SK-N-SH (cell line): Measurements from ENCODE around the gene ATP5PB. TPM values are rescaled to one million over a fixed set of nuclear protein-coding genes. Genes with fewer than 3 reads are reported as not detected.

Experiments
- CTCF ChIA-PET: fragments of 300-600, 350-600 bp; formaldehyde crosslinking; extraction: SDS; loops from one replicate; lab custom pipeline; 2021; lab: Yijun Ruan, JAX
- POLR2A ChIA-PET: fragments of 350-600 bp; sonication (Branson Sonifier 250); formaldehyde crosslinking; extraction: SDS; loops from one replicate; lab custom pipeline; 2020; ENCODE audit warnings: antibody characterized with exemption, inconsistent platforms; lab: Yijun Ruan, JAX
- DNase-seq: peaks from one replicate; pipeline ENCODE4 v3.0.0; 2012
- H2AFZ ChIP-seq: fragments of 200-600 bp; sonication (generic); 2 replicates; pipeline ENCODE4 v1.8.1; 2016; ENCODE audit warnings: antibody characterized with exemption, mild to moderate bottlenecking, low read depth
- H3F3A ChIP-seq: fragments of 200-600 bp; sonication (generic); replicated peaks from 2 replicates; pipeline ENCODE3; 2016; ENCODE audit warnings: antibody characterized with exemption, mild to moderate bottlenecking; ENCODE audit not compliant: insufficient read depth
- H3K27ac ChIP-seq, 2 experiments: fragments of 200-500 bp in 1 of 2; fragments of 200-600 bp in 1 of 2; sonication (Bioruptor generic) in 1 of 2; sonication (generic), shearing (Covaris generic) in 1 of 2; 2 replicates each; pipeline versions ENCODE4 v1.5.1 to v1.6.1; 2014 to 2016; ENCODE audit warnings: low read depth in 2 of 2, inconsistent platforms in 1 of 2, low read length in 1 of 2, mild to moderate bottlenecking in 1 of 2, mixed read lengths in 1 of 2
- H3K27me3 ChIP-seq: fragments of 200-600 bp; sonication (generic), shearing (Covaris generic); 2 replicates; pipeline ENCODE4 v1.6.1; 2016; ENCODE audit warnings: mixed run types; ENCODE audit not compliant: insufficient read depth
- H3K36me3 ChIP-seq, 2 experiments: fragments of 200-500 bp in 1 of 2; fragments of 200-600 bp in 1 of 2; sonication (Bioruptor generic) in 1 of 2; sonication (generic) in 1 of 2; replicated peaks in 1 of 2; 2 replicates each; pipeline versions ENCODE3 to v1.5.1; 2014 to 2016; ENCODE audit warnings: low read length in 1 of 2, mild to moderate bottlenecking in 1 of 2; ENCODE audit not compliant: insufficient read depth in 2 of 2, control insufficient read depth in 1 of 2
- H3K4me1 ChIP-seq, 2 experiments: fragments of 200-500 bp in 1 of 2; fragments of 200-600 bp in 1 of 2; sonication (Bioruptor generic) in 1 of 2; sonication (generic), shearing (Covaris generic) in 1 of 2; 2 replicates each; pipeline versions ENCODE4 v1.5.1 to v1.6.1; 2014 to 2016; ENCODE audit warnings: low read depth in 1 of 2, low read length in 1 of 2, mixed run types in 1 of 2; ENCODE audit not compliant: insufficient read depth in 2 of 2, control insufficient read depth in 1 of 2
- H3K4me2 ChIP-seq: fragments of 200-600 bp; sonication (generic), shearing (Covaris generic); 2 replicates; pipeline ENCODE4 v1.6.1; 2017; ENCODE audit warnings: mixed run types
- H3K4me3 ChIP-seq, 2 experiments: fragments of 200-500 bp in 1 of 2; fragments of 200-600 bp in 1 of 2; sonication (Bioruptor generic) in 1 of 2; sonication (generic), shearing (Covaris generic) in 1 of 2; 2 replicates each; pipeline versions ENCODE4 v1.5.1 to v1.8.1; 2014 to 2016; ENCODE audit warnings: low read depth in 2 of 2, inconsistent platforms in 1 of 2, low read length in 1 of 2, mild to moderate bottlenecking in 1 of 2, mixed read lengths in 1 of 2, moderate library complexity in 1 of 2
- H3K79me2 ChIP-seq: fragments of 200-600 bp; sonication (generic); 2 replicates; pipeline ENCODE4 v1.8.1; 2017; ENCODE audit warnings: mild to moderate bottlenecking; ENCODE audit not compliant: insufficient read depth
- H3K9ac ChIP-seq: fragments of 200-600 bp; sonication (generic); 2 replicates; pipeline ENCODE4 v1.6.1; 2017; ENCODE audit warnings: mixed run types
- H3K9me2 ChIP-seq: fragments of 200-600 bp; sonication (generic); 2 replicates; pipeline ENCODE4 v1.6.1; 2017; ENCODE audit warnings: mixed run types
- H3K9me3 ChIP-seq: fragments of 200-600 bp; sonication (generic); 2 replicates; pipeline ENCODE4 v1.6.1; 2017; ENCODE audit warnings: mixed run types, mild to moderate bottlenecking, moderate library complexity
- H4K20me1 ChIP-seq: fragments of 200-600 bp; sonication (generic); 2 replicates; pipeline ENCODE4 v1.6.1; 2017; ENCODE audit warnings: mild to moderate bottlenecking, mixed run types; ENCODE audit not compliant: insufficient read depth
- EZH2phosphoT487 ChIP-seq: fragments of 200-600 bp; sonication (generic); IDR thresholded peaks from 2 replicates; pipeline ENCODE4 v1.6.1; 2017; ENCODE audit warnings: low read depth, mixed run types, mild to moderate bottlenecking, antibody characterized with exemption, moderate library complexity, borderline replicate concordance
- FOXM1 ChIP-seq: IDR thresholded peaks from 2 replicates; pipeline ENCODE4 v1.4.0; 2012; ENCODE audit warnings: low read depth, mild to moderate bottlenecking
- GABPA ChIP-seq: IDR thresholded peaks from 2 replicates; pipeline ENCODE4 v1.4.0; 2012; ENCODE audit warnings: low read depth, mild to moderate bottlenecking
- JUND ChIP-seq: IDR thresholded peaks from 2 replicates; pipeline ENCODE4 v1.4.0; 2012
- MEF2A ChIP-seq: IDR thresholded peaks from 2 replicates; pipeline ENCODE4 v1.4.0; 2012; ENCODE audit warnings: low read depth, borderline replicate concordance
- MXI1 ChIP-seq: IDR thresholded peaks from 2 replicates; pipeline ENCODE4 v1.6.1; 2012; ENCODE audit warnings: mild to moderate bottlenecking, low read depth, low read length, improper control_type of control experiment
- NRF1 ChIP-seq: IDR thresholded peaks from 2 replicates; pipeline ENCODE4 v1.6.1; 2012; ENCODE audit warnings: low read depth, mild to moderate bottlenecking, low read length
- RAD21 ChIP-seq: IDR thresholded peaks from 2 replicates; pipeline ENCODE4 v1.6.1; 2012; ENCODE audit warnings: mild to moderate bottlenecking, low read length
- RCOR1 ChIP-seq: fragments of 150-350 bp; IDR thresholded peaks from 2 replicates; pipeline ENCODE4 v1.6.1; 2017; ENCODE audit warnings: antibody characterized with exemption, low read length
- RFX5 ChIP-seq: IDR thresholded peaks from 2 replicates; pipeline ENCODE4 v1.6.1; 2012; ENCODE audit warnings: mild to moderate bottlenecking, improper control_type of control experiment, low read length
- RXRA ChIP-seq: IDR thresholded peaks from 2 replicates; pipeline ENCODE4 v1.4.0; 2012; ENCODE audit warnings: low read depth, mild to moderate bottlenecking, borderline replicate concordance
- SIN3A ChIP-seq: IDR thresholded peaks from 2 replicates; pipeline ENCODE4 v1.6.1; 2012; ENCODE audit warnings: low read depth, mild to moderate bottlenecking, low read length, moderate library complexity, borderline replicate concordance
- TCF12 ChIP-seq: IDR thresholded peaks from 2 replicates; pipeline ENCODE4 v1.4.0; 2012
- TEAD4 ChIP-seq: IDR thresholded peaks from 2 replicates; pipeline ENCODE4 v1.4.0; 2012; ENCODE audit warnings: mild to moderate bottlenecking, borderline replicate concordance; ENCODE audit not compliant: insufficient read depth
- WGBS: methylation state at CpG from one replicate; pipeline ENCODE4 v1.1.6; 2017; ENCODE audit warnings: low lambda C conversion rate; 5-methylcytosine and 5-hydroxymethylcytosine counted together
- polyA plus RNA-seq, 3 experiments: library from polyadenylated mRNA; depleted of rRNA; stranded (reverse); fragments of >200 nt; gene quantifications; 2 replicates each; pipeline ENCODE4 v1.2.3, GENCODE V29; 2012
- TF ChIP-seq, protein P1 (sequence below): fragments of 150-350 bp; IDR thresholded peaks from 2 replicates; pipeline ENCODE4 v1.6.1; 2016; ENCODE audit warnings: mild to moderate bottlenecking, low read depth, low read length
- TF ChIP-seq, protein P2 (sequence below): fragments of 200-600 bp; sonication (generic); IDR thresholded peaks from 2 replicates; pipeline ENCODE4 v1.6.1; 2017; ENCODE audit warnings: antibody characterized with exemption, mild to moderate bottlenecking, moderate library complexity
- TF ChIP-seq, protein P3 (sequence below): IDR thresholded peaks from 2 replicates; pipeline ENCODE4 v1.6.1; 2012; ENCODE audit warnings: mild to moderate bottlenecking, low read depth, low read length, moderate library complexity
- TF ChIP-seq, protein P4 (sequence below): IDR thresholded peaks from 2 replicates; pipeline ENCODE4; 2012

ATP5PB gene
- polyA plus RNA-seq, 1 of the 3 experiments (the other 2 are of a cell fraction), result 177 TPM

DNA sequence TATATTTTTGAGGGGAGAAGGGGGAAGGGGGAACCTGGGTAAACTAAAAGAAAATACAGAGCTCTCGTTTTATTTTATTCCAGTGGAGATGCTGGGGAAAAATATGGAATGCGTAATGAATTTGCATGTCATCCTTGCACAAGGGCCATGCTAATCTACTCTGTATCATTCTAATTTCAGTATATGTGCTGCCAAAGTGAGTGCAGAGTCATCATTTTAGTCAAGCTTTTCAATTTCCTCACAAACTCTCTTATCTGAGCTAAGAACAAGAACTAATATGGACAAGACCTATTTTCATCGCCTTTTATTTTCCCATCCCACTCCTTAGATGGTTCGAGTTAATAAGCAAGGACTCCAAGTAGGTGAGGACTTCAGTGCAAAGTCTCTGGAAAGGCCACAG is 41.0 kb downstream of the ATP5PB start:
- H3K27me3 ChIP-seq, result no peaks in the 10 kb centered on the region
- CTCF ChIA-PET, result interaction anchor here (0.7 to 2.3 kb wide), 3 partner anchors 18 to 279 kb away, joined by 3 to 12 read pairs (median 3); no protein-coding TSS in a partner anchor
- H3K4me3 ChIP-seq, result no peak overlapping the region
- H2AFZ ChIP-seq, result no peak overlapping the region
- TF ChIP-seq JUND (no peak), RCOR1 (no peak), TCF12 (no peak), MEF2A (no peak), FOXM1 (no peak), NRF1 (no peak), RAD21 (no peak), TEAD4 (no peak), EZH2phosphoT487 (no peak), RXRA (no peak), MXI1 (no peak), GABPA (no peak), RFX5 (no peak), SIN3A (no peak)
- TF ChIP-seq, protein P1, sequence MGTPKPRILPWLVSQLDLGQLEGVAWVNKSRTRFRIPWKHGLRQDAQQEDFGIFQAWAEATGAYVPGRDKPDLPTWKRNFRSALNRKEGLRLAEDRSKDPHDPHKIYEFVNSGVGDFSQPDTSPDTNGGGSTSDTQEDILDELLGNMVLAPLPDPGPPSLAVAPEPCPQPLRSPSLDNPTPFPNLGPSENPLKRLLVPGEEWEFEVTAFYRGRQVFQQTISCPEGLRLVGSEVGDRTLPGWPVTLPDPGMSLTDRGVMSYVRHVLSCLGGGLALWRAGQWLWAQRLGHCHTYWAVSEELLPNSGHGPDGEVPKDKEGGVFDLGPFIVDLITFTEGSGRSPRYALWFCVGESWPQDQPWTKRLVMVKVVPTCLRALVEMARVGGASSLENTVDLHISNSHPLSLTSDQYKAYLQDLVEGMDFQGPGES, result no peak
- TF ChIP-seq, protein P2, sequence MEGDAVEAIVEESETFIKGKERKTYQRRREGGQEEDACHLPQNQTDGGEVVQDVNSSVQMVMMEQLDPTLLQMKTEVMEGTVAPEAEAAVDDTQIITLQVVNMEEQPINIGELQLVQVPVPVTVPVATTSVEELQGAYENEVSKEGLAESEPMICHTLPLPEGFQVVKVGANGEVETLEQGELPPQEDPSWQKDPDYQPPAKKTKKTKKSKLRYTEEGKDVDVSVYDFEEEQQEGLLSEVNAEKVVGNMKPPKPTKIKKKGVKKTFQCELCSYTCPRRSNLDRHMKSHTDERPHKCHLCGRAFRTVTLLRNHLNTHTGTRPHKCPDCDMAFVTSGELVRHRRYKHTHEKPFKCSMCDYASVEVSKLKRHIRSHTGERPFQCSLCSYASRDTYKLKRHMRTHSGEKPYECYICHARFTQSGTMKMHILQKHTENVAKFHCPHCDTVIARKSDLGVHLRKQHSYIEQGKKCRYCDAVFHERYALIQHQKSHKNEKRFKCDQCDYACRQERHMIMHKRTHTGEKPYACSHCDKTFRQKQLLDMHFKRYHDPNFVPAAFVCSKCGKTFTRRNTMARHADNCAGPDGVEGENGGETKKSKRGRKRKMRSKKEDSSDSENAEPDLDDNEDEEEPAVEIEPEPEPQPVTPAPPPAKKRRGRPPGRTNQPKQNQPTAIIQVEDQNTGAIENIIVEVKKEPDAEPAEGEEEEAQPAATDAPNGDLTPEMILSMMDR, result no peak
- TF ChIP-seq, protein P3, sequence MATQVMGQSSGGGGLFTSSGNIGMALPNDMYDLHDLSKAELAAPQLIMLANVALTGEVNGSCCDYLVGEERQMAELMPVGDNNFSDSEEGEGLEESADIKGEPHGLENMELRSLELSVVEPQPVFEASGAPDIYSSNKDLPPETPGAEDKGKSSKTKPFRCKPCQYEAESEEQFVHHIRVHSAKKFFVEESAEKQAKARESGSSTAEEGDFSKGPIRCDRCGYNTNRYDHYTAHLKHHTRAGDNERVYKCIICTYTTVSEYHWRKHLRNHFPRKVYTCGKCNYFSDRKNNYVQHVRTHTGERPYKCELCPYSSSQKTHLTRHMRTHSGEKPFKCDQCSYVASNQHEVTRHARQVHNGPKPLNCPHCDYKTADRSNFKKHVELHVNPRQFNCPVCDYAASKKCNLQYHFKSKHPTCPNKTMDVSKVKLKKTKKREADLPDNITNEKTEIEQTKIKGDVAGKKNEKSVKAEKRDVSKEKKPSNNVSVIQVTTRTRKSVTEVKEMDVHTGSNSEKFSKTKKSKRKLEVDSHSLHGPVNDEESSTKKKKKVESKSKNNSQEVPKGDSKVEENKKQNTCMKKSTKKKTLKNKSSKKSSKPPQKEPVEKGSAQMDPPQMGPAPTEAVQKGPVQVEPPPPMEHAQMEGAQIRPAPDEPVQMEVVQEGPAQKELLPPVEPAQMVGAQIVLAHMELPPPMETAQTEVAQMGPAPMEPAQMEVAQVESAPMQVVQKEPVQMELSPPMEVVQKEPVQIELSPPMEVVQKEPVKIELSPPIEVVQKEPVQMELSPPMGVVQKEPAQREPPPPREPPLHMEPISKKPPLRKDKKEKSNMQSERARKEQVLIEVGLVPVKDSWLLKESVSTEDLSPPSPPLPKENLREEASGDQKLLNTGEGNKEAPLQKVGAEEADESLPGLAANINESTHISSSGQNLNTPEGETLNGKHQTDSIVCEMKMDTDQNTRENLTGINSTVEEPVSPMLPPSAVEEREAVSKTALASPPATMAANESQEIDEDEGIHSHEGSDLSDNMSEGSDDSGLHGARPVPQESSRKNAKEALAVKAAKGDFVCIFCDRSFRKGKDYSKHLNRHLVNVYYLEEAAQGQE, result no peak
- TF ChIP-seq, protein P4, sequence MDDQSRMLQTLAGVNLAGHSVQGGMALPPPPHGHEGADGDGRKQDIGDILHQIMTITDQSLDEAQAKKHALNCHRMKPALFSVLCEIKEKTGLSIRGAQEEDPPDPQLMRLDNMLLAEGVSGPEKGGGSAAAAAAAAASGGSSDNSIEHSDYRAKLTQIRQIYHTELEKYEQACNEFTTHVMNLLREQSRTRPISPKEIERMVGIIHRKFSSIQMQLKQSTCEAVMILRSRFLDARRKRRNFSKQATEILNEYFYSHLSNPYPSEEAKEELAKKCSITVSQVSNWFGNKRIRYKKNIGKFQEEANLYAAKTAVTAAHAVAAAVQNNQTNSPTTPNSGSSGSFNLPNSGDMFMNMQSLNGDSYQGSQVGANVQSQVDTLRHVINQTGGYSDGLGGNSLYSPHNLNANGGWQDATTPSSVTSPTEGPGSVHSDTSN, result no peak
- no peak overlapping the region for H3K4me2 ChIP-seq
- no peak overlapping the region for H3K9ac ChIP-seq
- H3K9me3 ChIP-seq, result no peaks in the 10 kb centered on the region
- no peaks in the 10 kb centered on the region for H3K4me1 ChIP-seq
- WGBS, result 48% methylated on average over 4 of the region's 4 CpGs
- no peak for DNase-seq
- H3F3A ChIP-seq, result no peaks in the 10 kb centered on the region
- H3K27ac ChIP-seq, result no peak overlapping the region
- H4K20me1 ChIP-seq, result no peaks in the 10 kb centered on the region
- H3K79me2 ChIP-seq, result no peaks in the 10 kb centered on the region
- no peaks in the 10 kb centered on the region for H3K36me3 ChIP-seq
- no peaks in the 10 kb centered on the region for H3K9me2 ChIP-seq
- POLR2A ChIA-PET, result no interaction called here
